Measurements from ENCODE around the gene CNIH1. TPM values are rescaled to one million over a fixed set of nuclear protein-coding genes. Genes with fewer than 3 reads are reported as not detected.

The CNIH1 gene
- total RNA-seq, 1 experiment from 2014 or later = 149 TPM

GRCh38 chr14:54465654-54466053, 24.5 kb upstream of the CNIH1 start:
- no peaks in the 10 kb centered on the region for H3K9me2 ChIP-seq (ENCODE audit: insufficient read depth)

DNA sequence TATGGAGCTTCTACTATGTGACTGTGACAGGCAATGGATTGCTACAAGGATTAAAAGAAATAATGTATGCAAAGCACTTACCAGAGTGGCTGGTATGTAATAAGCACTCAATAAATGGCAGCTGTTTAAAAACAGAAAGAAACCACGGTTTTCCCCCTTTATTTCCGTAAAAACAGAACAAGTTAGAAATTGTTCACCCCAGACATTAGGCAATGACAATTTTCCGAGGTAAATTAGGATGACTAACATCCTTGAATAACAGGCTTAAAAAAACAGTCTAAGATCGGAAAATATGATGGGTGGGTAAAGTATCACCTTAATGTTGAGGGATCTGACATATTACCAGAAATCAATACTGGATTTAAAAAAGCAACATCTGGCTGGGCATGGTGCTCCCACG, 20.9 kb upstream of the CNIH1 start:
- DNase-seq (ENCODE audit: low read depth, low spot score) (no peak), ATAC-seq (no peak)
- Histone ChIP-seq H3K9me2 (ENCODE audit: insufficient read depth) (no peaks in the 10 kb centered on the region), H3K4me1 (ENCODE audit: control insufficient read depth in 1 of 2, insufficient read depth in 2 of 2, low read length in 2 of 2) (no peaks in the 10 kb centered on the region), H3K27ac (ENCODE audit: low read depth, low read length) (no peak overlapping the region), H4K20me1 (ENCODE audit: insufficient read depth) (no peaks in the 10 kb centered on the region), H3K9me3 (ENCODE audit: control insufficient read depth in 1 of 2, insufficient read depth in 1 of 2, low read depth in 1 of 2, low read length in 2 of 2) (peaks cover 4 to 6% of the 10 kb centered on the region in 2 experiments; a peak in 2 of 4 replicates), H3K36me3 (ENCODE audit: control insufficient read depth in 1 of 2, insufficient read depth in 2 of 2, low read length in 2 of 2) (no peaks in the 10 kb centered on the region), H3K79me2 (ENCODE audit: insufficient read depth, low read length) (no peaks in the 10 kb centered on the region), H2AFZ (ENCODE audit: low read depth, low read length, poor library complexity, severe bottlenecking) (no peak overlapping the region), H3K4me2 (ENCODE audit: low read length) (no peak overlapping the region), H3K9ac (ENCODE audit: low read length) (no peak overlapping the region), H3K27me3 (ENCODE audit: insufficient read depth, low read length) (no peaks in the 10 kb centered on the region), H3K4me3 (replicated peaks in 1 of 2; ENCODE audit: low read depth in 1 of 2, low read length in 2 of 2) (no peak overlapping the region)
- intact Hi-C loops (cut with micrococcal nuclease) = no loop called here
- POLR2A ChIA-PET = no interaction called here
- BruUV-seq (replicated peaks) = no TSS peak
- CTCF ChIA-PET = no interaction called here
- RAD21 ChIA-PET (ENCODE audit: low non-redundant PET in 1 of 2, low total read pairs in 2 of 2, uncharacterized antibody in 2 of 2, unreplicated experiment in 2 of 2) = no interaction called here
- no peak for TF ChIP-seq ATF3 (IDR thresholded peaks at IDR 0.05)
- TF ChIP-seq EGR1 (IDR thresholded peaks at IDR 0.05; ENCODE audit: low read depth) = no peak
- TF ChIP-seq CBX3 (IDR thresholded peaks at IDR 0.05; ENCODE audit: low read depth) = no peak
- TF ChIP-seq POLR2AphosphoS5 (IDR thresholded peaks at IDR 0.05; ENCODE audit: low read depth, low read length) = no peak
- TF ChIP-seq SIN3A (IDR thresholded peaks at IDR 0.05; ENCODE audit: low read depth) = no peak
- no peak for TF ChIP-seq SRF (IDR thresholded peaks at IDR 0.05; ENCODE audit: low read depth)
- TF ChIP-seq ELF1 (IDR thresholded peaks at IDR 0.05; ENCODE audit: borderline replicate concordance, low read depth) = no peak
- no peak for TF ChIP-seq FOSL1 (IDR thresholded peaks at IDR 0.05; ENCODE audit: low read depth)
- no peak for TF ChIP-seq SP1 (IDR thresholded peaks at IDR 0.05; ENCODE audit: low read depth)
- no peak for TF ChIP-seq EZH2 (IDR thresholded peaks at IDR 0.05)
- no peak for TF ChIP-seq REST (IDR thresholded peaks at IDR 0.05; ENCODE audit: low read depth)
- TF ChIP-seq TCF7L2 (IDR thresholded peaks at IDR 0.05; ENCODE audit: borderline replicate concordance, extremely low read depth, insufficient read depth, insufficient read length) = no peak
- no peak for TF ChIP-seq EZH2phosphoT487 (IDR thresholded peaks at IDR 0.05; ENCODE audit: borderline replicate concordance)
- TF ChIP-seq RAD21 (IDR thresholded peaks at IDR 0.05; ENCODE audit: low read depth) = no peak
- TF ChIP-seq, protein P1, sequence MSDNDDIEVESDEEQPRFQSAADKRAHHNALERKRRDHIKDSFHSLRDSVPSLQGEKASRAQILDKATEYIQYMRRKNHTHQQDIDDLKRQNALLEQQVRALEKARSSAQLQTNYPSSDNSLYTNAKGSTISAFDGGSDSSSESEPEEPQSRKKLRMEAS (IDR thresholded peaks at IDR 0.05) = no peak
- no peak for TF ChIP-seq ZNF274 (IDR thresholded peaks at IDR 0.05; ENCODE audit: low read depth, low read length)
- TF ChIP-seq YY1 (IDR thresholded peaks at IDR 0.05; ENCODE audit: extremely low read depth, insufficient replicate concordance, low read depth, low read length) = no peak

More at GRCh38 chr14:54465654-54466053, 24.5 kb upstream of the CNIH1 start:
- no peak overlapping the region for H3K4me2 ChIP-seq (ENCODE audit: low read length)
- no TSS peak for BruUV-seq (replicated peaks)
- H3K79me2 ChIP-seq (ENCODE audit: insufficient read depth, low read length) = no peaks in the 10 kb centered on the region
- H3K27me3 ChIP-seq (ENCODE audit: insufficient read depth, low read length) = no peaks in the 10 kb centered on the region
- H4K20me1 ChIP-seq (ENCODE audit: insufficient read depth) = no peaks in the 10 kb centered on the region
- ChIA-PET RAD21 (ENCODE audit: low non-redundant PET in 1 of 2, low total read pairs in 2 of 2, uncharacterized antibody in 2 of 2, unreplicated experiment in 2 of 2) (no interaction called here), POLR2A (no interaction called here), CTCF (no interaction called here)
- no peak for DNase-seq (ENCODE audit: low read depth, low spot score)
- no peak overlapping the region for H2AFZ ChIP-seq (ENCODE audit: low read depth, low read length, poor library complexity, severe bottlenecking)
- intact Hi-C loops (cut with micrococcal nuclease) = no loop called here
- no peak for ATAC-seq
- H3K9me3 ChIP-seq (ENCODE audit: control insufficient read depth in 1 of 2, insufficient read depth in 1 of 2, low read depth in 1 of 2, low read length in 2 of 2) = peaks cover 0 to 6% of the 10 kb centered on the region in 2 experiments; a peak in 2 of 4 replicates
- H3K36me3 ChIP-seq (ENCODE audit: control insufficient read depth in 1 of 2, insufficient read depth in 2 of 2, low read length in 2 of 2) = no peaks in the 10 kb centered on the region
- peaks cover 0 to under 1% of the 10 kb centered on the region in 2 experiments; a peak in 1 of 4 replicates for H3K4me1 ChIP-seq (ENCODE audit: control insufficient read depth in 1 of 2, insufficient read depth in 2 of 2, low read length in 2 of 2)
- no peak overlapping the region for H3K4me3 ChIP-seq (replicated peaks in 1 of 2; ENCODE audit: low read depth in 1 of 2, low read length in 2 of 2)
- H3K27ac ChIP-seq (ENCODE audit: low read depth, low read length) = no peak overlapping the region
- no peak overlapping the region for H3K9ac ChIP-seq (ENCODE audit: low read length)
- no peak for TF ChIP-seq EZH2 (IDR thresholded peaks at IDR 0.05)
- TF ChIP-seq CBX3 (IDR thresholded peaks at IDR 0.05; ENCODE audit: low read depth) = no peak
